ENCODE results near the gene ZSWIM6. TPM values are rescaled to one million over a fixed set of nuclear protein-coding genes. Genes with fewer than 3 reads are reported as not detected.

ZSWIM6 gene
- total and polyA plus RNA-seq, 3 experiments from 2014 or later = 0.64 to 6.0 (median 5.9) TPM

DNA sequence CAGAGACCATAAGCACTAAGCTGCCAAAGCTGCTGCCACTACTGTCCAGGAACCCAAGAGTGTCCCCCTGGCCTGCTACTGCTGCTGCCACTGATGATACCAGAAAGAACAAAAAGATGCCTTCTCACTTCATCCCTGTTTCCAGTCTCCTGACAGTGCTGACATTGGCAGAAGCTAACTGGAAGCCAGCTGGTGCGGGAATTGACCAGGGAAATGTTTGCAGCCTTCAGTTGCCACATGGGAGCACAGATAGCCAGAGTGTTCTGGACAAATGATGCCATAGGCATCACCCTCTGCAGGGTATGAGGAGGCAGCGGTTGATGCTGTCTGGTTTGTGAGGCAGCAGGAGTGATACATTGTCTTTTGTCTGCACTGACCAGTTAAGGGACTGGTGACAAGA lies 258.4 kb downstream of the ZSWIM6 start:
- Histone ChIP-seq H3K36me3 (ENCODE audit: insufficient read depth, low read length) (no peaks in the 10 kb centered on the region), H3K4me1 (ENCODE audit: insufficient read depth, low read length) (no peaks in the 10 kb centered on the region), H3K27ac (ENCODE audit: low read depth, low read length) (no peak overlapping the region), H3K27me3 (ENCODE audit: insufficient read depth, low read length, poor library complexity, severe bottlenecking) (no peaks in the 10 kb centered on the region), H3K4me3 (ENCODE audit: low read length) (no peak overlapping the region), H3K9me3 (ENCODE audit: low read length) (no peaks in the 10 kb centered on the region)
- Mint-ChIP-seq H3K27me3 (peaks cover 7 to 21% of the 10 kb centered on the region in 2 donors), H3K9me3 (peaks cover 0 to 2% (median 0%) of the 10 kb centered on the region in 5 donors), H3K36me3 (no peaks in the 10 kb centered on the region), H3K27ac (no peak overlapping the region), H3K4me1 (no peaks in the 10 kb centered on the region), H3K4me3 (no peak overlapping the region)
- CTCF ChIA-PET = no interaction called here
- no peak for DNase-seq
- POLR2A ChIA-PET = no interaction called here

GRCh38 chr5:61591859-61592258 lies 259.8 kb downstream of the ZSWIM6 start:
- no peak overlapping the region for H3K27ac ChIP-seq (ENCODE audit: low read depth, low read length)
- Mint-ChIP-seq H3K9me3 (peaks cover 0 to 2% (median 0%) of the 10 kb centered on the region in 5 donors), H3K36me3 (no peaks in the 10 kb centered on the region), H3K27ac (no peak overlapping the region), H3K4me1 (no peaks in the 10 kb centered on the region), H3K4me3 (no peak overlapping the region), H3K27me3 (peaks cover 4 to 20% of the 10 kb centered on the region in 2 donors)
- no peaks in the 10 kb centered on the region for H3K4me1 ChIP-seq (ENCODE audit: insufficient read depth, low read length)
- POLR2A ChIA-PET = no interaction called here
- no peak for DNase-seq
- H3K36me3 ChIP-seq (ENCODE audit: insufficient read depth, low read length) = no peaks in the 10 kb centered on the region
- H3K27me3 ChIP-seq (ENCODE audit: insufficient read depth, low read length, poor library complexity, severe bottlenecking) = no peaks in the 10 kb centered on the region
- CTCF ChIA-PET = no interaction called here
- H3K9me3 ChIP-seq (ENCODE audit: low read length) = no peaks in the 10 kb centered on the region
- H3K4me3 ChIP-seq (ENCODE audit: low read length) = no peak overlapping the region

DNA sequence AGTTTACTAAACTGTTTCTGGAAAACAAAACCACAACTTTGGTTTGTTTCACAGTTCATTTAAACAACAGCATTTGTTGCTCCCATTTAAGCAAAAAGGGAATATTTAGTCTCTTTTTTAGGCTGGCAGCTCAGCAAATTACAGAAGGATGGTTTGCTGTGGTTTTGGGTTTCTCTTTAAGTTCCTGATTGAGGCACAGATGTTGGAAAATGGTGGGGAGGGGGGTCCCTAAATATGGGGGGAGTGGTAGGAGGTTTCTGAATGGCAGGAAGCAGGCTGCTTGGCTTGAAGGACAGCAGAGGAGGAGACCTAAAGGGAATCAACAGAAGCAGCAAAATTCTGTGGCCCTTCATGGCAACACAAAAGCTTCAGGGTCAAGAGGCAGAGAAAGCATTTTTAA lies 263.4 kb downstream of the ZSWIM6 start:
- no peaks in the 10 kb centered on the region for H3K36me3 Mint-ChIP-seq
- Histone ChIP-seq H3K4me3 (ENCODE audit: low read length) (no peak overlapping the region), H3K36me3 (ENCODE audit: insufficient read depth, low read length) (no peaks in the 10 kb centered on the region), H3K27ac (ENCODE audit: low read depth, low read length) (no peak overlapping the region), H3K4me1 (ENCODE audit: insufficient read depth, low read length) (no peaks in the 10 kb centered on the region), H3K9me3 (ENCODE audit: low read length) (no peaks in the 10 kb centered on the region), H3K27me3 (ENCODE audit: insufficient read depth, low read length, poor library complexity, severe bottlenecking) (no peaks in the 10 kb centered on the region)
- DNase-seq = no peak
- peaks cover 14 to 16% of the 10 kb centered on the region in 2 donors for H3K27me3 Mint-ChIP-seq
- H3K9me3 Mint-ChIP-seq = no peaks in the 10 kb centered on the region
- H3K4me1 Mint-ChIP-seq = no peaks in the 10 kb centered on the region
- H3K27ac Mint-ChIP-seq = no peak overlapping the region
- CTCF ChIA-PET = no interaction called here
- POLR2A ChIA-PET = no interaction called here
- no peak overlapping the region for H3K4me3 Mint-ChIP-seq

Other genes with a start within 250 kb of the ZSWIM6 start
- 10 to 100 TPM; 88.7 to 91.6 TPM for gene SMIM15, start 169.8 kb upstream of the ZSWIM6 start, total RNA-seq
- gene SMIM15, start 169.8 kb upstream of the ZSWIM6 start, polyA plus RNA-seq = 44.4 TPM

Measured in CD8-positive, alpha-beta memory T cell (primary cell).